KOPT-K1 (cell line): ENCODE results near the gene RPS27L.
A peak's percentile ranks its signal among the peaks of the same experiment; 100 is the strongest.

Experiments
- H3K27ac ChIP-seq: fragments of 200-600 bp; sonication (generic); 2 replicates; pipeline ENCODE4 v1.5.1; 2016; ENCODE audit warnings: antibody characterized with exemption, mild to moderate bottlenecking, low read depth, low read length; ENCODE audit not compliant: poor library complexity, severe bottlenecking
- H3K36me3 ChIP-seq: fragments of 200-600 bp; sonication (generic); 2 replicates; pipeline ENCODE4 v1.5.1; 2017; ENCODE audit warnings: antibody characterized with exemption, mild to moderate bottlenecking, low read length, moderate library complexity; ENCODE audit not compliant: insufficient read depth
- H3K9me3 ChIP-seq: fragments of 200-600 bp; sonication (generic); 2 replicates; pipeline ENCODE4 v1.5.1; 2017; ENCODE audit warnings: antibody characterized with exemption, low read length, mild to moderate bottlenecking; ENCODE audit not compliant: insufficient read depth, poor library complexity, severe bottlenecking

The RPS27L gene

DNA sequence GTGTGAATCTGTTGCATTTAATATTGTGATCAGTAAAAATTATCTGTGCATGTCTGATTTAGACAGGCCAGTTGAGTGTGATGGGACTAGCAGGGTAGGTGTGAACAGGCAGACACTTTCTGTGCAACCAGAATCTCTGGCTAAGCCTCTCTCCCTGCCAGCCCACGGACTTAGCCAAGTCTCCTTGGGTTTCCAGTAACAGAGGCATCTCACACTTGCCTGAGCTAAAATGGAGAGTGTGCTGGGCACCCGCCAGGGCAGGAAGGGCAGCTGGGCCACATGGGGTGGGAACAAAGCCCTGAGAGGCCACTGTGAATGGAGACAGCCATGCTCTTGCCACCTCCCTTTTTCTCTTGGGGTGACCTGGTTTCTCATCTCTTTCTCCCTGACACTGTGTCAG lies 12.5 kb upstream of the RPS27L start:
- Histone ChIP-seq H3K36me3 (no peaks in the 10 kb centered on the region), H3K27ac (no peak overlapping the region)

DNA sequence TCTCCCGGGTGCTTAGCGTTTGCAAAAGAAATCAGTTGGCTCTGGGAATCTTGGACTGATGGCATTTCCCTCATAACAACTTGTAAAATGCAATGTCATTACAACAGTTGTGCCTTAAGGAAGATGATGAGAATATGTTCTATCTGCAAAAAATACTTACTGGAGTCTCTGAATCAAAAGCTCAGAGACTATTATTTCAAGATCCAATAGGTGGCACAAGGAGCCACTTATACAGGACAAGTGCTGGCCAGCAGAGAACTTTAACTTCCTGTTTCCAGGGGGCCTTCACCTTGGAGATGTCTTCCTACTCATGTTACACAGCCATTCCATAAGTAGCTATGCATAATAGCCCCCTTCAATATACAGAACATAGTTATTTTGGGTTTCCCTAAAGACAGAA lies 8.9 kb upstream of the RPS27L start:
- H3K9me3 ChIP-seq = no peaks in the 10 kb centered on the region
- no peaks in the 10 kb centered on the region for H3K36me3 ChIP-seq
- no peak overlapping the region for H3K27ac ChIP-seq

More for the DNA sequence above, 12.5 kb upstream of the RPS27L start:
- no peaks in the 10 kb centered on the region for H3K9me3 ChIP-seq

DNA sequence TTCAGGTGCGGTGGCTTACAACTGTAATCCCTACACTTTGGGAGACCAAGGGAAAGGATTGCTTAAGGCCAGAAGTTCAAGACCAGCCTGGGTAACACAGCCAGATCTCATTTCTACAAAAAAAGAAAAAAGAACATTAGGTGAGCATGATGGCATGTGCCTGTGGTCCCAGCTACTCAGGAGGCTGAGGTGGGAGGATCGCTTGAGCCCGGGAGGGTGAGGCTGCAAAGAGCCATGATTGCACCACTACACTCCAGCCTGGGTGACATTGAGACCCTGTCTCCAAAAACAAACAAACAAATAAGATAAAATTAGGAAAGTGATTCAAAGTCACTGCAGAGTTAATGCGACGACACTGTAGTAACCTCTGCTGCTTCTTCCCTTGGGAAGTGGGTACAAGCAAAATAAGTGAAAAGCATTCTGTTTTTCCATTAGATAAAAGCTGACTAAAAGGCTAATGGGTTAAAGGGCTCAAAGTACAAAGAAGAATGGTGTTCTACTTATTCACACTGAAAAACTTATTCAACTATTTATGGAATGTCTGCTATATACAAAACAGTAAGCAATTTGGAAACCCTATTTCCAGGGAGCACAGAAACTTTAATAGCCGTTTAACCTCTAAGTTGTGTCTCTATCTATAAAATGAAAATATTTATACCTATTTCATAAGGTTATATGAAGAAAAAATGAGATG lies 8.0 kb upstream of the RPS27L start:
- Histone ChIP-seq H3K27ac (no peak overlapping the region), H3K36me3 (no peaks in the 10 kb centered on the region), H3K9me3 (no peaks in the 10 kb centered on the region)

DNA sequence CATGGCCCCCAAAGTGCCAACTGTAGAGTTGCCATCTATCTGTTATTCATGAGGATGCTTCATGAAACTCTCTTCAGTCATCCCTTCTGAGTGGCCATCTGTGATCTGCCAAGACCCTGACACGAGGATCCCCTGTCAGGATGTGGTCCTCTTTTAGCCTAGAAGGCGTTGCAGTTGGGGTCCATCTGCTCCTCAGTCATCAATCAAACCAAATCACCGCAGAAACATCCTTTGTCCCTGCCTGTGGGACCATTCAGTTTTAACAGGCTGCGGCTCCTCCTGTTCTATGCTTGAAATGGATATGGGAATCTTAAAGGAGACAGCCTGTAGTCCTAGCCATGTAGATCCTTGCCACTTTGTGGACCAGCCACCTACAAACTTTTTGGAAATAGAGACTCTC lies 5.9 kb upstream of the RPS27L start:
- H3K36me3 ChIP-seq = no peaks in the 10 kb centered on the region

DNA sequence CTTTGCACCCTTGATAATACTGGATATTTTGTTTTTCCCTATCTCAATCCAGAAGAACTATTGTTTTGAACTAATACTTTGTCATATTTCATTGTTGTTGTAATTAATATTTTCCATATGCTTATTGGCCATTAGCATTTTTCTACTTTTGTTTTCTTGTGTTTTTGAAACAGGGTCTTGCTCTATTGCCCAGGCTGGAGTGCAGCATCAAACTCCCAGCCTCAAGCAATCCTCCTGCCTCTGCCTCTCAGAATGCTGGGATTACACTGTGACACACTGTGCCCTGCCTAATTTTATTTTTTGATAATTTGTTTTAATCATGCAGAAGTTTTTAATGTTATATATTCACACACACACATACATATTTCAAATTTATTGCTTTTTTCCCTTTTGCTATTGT lies 3.4 kb upstream of the RPS27L start:
- H3K27ac ChIP-seq = no peak overlapping the region
- no peaks in the 10 kb centered on the region for H3K9me3 ChIP-seq
- H3K36me3 ChIP-seq = no peaks in the 10 kb centered on the region

More for the DNA sequence above, 5.9 kb upstream of the RPS27L start:
- H3K9me3 ChIP-seq = no peaks in the 10 kb centered on the region
- H3K27ac ChIP-seq = no peak overlapping the region

DNA sequence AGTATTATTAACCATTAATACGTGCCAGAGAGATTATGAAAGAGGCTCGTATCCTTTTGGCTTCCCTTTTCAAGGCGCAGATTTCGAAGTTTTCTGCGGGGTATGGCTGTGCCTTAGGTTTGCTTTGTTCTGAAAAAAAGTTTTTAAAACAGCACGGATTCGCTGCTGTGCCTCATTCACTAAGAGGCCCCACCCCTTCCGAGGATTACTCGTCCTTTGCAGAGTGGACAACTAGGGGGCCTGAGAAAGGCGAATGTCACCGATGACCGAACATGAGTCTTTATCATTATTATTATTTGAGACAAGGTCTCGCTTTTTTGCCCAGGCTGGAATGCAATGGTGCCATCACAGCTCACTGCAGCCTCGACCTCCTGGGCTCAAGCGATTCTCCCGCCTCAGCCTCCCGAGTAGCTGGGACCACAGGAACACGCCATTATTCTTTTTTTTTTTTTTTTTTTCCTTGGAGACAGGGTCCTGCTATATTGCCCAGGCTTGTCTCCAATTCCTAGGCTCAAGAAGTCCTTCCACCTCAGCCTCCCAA lies 684 bp upstream of the RPS27L start:
- Histone ChIP-seq H3K27ac (peak overlapping the region; percentile 66), H3K36me3 (peaks cover 5% of the 10 kb centered on the region; the same call in 1 of the 2 replicates), H3K9me3 (no peaks in the 10 kb centered on the region)

DNA sequence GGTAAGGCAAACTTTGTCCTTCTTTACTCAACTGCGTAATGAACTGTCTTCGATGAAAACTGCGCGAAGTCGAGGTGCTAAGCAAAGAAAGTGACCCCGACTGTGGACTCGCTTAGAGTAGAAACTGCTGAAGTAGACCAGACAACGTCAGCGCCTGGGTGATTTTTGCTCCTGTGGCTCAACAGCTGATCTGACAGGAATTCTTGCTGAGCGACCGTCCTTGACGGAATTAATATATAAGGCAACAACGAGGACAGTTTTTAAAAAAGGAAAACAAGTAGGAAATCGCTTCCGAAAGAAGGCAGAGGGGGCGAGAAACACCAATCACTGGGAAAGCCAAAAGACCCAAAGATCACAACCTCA lies 541 bp downstream of the RPS27L start:
- Histone ChIP-seq H3K27ac (peak overlapping the region; percentile 66), H3K36me3 (peaks cover 15% of the 10 kb centered on the region; the same call in 1 of the 2 replicates), H3K9me3 (no peaks in the 10 kb centered on the region)

DNA sequence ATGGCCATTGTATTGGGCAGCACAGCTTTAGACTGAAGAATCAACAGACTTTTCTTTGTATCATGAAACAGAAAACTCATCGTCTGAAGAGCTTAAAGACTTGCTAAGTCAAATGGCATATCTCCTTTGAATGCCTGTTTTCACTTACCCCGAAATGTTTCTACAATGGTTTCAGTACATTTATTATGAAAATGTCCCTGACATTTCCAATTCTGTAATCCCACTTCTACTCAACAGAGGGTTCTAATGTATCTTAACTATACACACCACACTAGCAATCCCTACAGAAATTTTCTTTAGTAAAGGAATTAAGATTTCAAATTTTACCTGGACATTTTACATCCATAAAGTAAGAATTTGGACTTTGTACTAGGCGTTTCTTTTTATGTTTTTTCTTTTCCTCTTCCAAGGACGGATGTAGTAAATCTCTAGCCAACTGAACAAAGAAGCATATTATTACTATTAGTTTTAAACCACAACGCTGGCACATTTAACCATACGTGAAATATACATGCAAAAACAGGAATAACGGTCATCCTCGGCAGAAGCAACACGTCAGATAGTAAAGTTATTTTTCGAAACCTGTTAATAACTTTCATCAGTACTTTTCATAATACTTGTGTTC lies 1.1 kb downstream of the RPS27L start:
- peak overlapping the region; percentile 66 for H3K27ac ChIP-seq

DNA sequence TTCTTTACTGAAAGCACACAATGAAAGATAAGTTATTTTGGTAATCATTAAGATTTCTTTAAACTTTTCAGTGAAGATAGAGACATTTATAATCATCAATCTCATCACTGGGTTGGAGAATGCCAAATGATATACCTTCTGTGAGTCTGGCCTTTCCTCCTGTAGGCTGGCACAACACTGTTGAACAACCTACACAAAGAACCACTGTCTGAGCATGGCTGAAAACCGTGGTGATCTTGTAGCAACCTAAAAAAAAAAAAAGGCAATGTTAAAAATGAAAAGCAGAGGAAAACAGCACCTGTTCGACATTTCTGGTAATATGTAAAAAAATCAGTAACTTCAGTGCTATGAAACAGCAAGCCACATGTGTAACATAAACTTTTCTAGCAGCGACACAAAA lies 1.8 kb downstream of the RPS27L start:
- Histone ChIP-seq H3K36me3 (peaks cover 17% of the 10 kb centered on the region; the same call in 1 of the 2 replicates), H3K27ac (no peak overlapping the region), H3K9me3 (no peaks in the 10 kb centered on the region)

More for the DNA sequence above, 1.1 kb downstream of the RPS27L start:
- Histone ChIP-seq H3K36me3 (peaks cover 17% of the 10 kb centered on the region; the same call in 1 of the 2 replicates), H3K9me3 (no peaks in the 10 kb centered on the region)

DNA sequence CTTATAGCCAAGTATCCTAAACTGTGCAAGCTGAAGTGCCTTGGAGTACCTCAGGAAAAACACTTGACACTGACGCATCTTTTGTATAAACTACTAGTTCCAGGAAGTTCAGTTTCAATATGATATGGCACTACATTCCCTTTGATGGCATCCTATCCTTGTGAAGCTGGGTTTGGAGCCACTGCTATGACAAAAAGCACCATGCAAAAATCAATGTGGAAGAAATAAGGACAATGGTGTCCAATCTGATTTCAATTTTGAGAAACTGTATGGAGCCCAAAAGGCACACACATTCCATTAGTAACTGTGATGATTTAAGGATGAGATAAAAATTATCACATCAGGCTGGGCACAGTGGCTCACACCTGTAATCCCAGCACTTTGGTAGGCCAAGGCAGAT lies 5.6 kb downstream of the RPS27L start:
- Histone ChIP-seq H3K27ac (no peak overlapping the region), H3K9me3 (no peaks in the 10 kb centered on the region), H3K36me3 (peaks cover 17% of the 10 kb centered on the region; the same call in 1 of the 2 replicates)

DNA sequence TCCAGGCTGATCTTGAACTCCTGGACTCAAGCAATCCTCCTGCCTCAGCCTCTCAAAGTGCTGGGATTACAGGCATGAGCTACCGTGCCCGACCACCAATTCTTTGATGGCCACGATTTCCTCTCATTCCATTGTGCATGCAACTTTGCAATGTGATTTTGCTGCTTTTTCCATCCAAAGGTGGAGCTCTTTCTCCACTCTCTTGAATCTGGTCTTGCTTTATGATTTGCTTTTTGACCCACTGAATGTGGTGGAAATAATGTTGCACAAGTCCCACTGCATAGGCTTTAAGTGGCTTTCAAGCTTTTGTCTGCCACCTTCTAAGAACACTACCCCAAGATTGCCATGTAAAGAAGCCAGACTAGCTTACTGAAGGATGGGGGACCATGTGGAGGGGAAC lies 10.6 kb downstream of the RPS27L start:
- no peak overlapping the region for H3K27ac ChIP-seq
- H3K9me3 ChIP-seq = no peaks in the 10 kb centered on the region
- H3K36me3 ChIP-seq = peaks cover 2% of the 10 kb centered on the region; the same call in 1 of the 2 replicates

DNA sequence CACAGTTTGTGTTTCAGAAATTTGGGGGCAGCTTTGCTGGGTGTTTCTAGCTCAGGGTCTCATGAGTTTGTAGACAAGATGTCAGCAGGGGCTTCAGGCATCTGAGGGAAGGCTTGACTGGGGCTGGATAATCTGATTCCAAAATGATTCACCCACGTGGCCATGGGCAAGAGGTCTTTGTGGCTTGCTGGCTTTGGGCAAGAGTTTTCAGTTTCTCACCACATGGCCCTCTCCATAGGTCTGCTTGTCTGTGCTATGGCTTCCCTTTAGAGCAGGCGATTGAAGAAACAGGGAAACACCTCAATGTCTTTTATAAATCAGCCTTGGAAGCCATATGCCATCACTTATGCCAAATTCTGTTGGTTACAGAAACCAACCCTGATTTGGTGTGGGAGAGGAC lies 11.9 kb downstream of the RPS27L start:
- H3K27ac ChIP-seq = no peak overlapping the region
- no peaks in the 10 kb centered on the region for H3K36me3 ChIP-seq
- no peaks in the 10 kb centered on the region for H3K9me3 ChIP-seq

DNA sequence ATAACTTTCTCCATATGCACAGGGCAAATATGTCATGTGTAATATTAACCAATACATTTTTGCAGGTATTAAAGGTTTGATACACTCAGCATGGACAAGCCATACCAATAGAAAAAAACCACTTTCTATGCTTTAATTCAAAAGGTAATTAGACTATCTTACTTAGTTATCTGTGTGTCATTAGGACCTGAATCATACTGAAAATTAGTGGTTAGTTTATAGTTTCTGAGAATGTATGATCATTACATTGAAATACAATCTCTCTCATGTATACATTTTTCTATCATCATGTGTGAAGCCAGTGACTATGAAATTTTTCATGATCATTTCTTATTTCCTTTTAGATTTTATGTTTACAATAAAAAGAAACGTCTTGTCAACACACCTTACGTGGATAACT lies 16.3 kb downstream of the RPS27L start:
- Histone ChIP-seq H3K9me3 (no peaks in the 10 kb centered on the region), H3K27ac (no peak overlapping the region), H3K36me3 (no peaks in the 10 kb centered on the region)

DNA sequence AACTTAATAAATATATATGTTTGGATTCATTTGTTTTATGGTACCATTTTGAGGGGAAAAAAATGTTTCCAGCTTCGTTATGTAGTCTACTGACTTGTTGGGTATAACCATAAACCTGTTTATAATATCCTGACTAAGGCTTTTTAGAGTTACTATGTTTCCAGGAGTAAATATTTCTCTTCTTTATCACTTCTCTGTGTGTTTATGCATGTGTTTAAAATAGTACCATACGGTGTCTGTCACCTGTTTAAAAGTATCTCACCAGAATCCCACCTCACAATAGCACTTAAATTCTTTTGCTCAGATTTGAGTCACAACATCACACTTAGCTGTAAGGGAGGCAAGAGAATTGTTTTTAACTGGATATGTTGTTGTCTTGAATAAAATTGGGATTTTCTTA lies 20.5 kb downstream of the RPS27L start:
- H3K27ac ChIP-seq = no peak overlapping the region
- H3K36me3 ChIP-seq = no peaks in the 10 kb centered on the region
- no peaks in the 10 kb centered on the region for H3K9me3 ChIP-seq

DNA sequence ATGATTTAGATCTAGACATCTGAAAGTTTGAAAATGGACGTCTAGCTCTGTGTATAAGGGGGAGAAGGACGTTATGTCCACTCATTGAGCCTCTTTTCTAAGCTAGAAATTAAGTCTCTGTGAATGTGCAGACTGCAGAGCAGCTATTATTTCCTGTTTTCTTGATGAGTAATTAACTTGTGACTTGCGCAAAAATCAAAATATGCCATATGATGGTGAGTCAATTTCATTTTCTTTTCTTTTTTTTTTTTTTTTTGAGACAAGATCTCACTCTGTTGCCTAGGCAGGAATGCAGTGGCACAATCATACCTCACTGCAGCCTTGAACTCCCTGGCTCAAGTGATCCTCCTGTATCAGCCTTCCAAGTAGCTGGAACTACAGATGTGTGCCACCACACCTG lies 21.5 kb downstream of the RPS27L start:
- Histone ChIP-seq H3K36me3 (no peaks in the 10 kb centered on the region), H3K27ac (no peak overlapping the region), H3K9me3 (no peaks in the 10 kb centered on the region)

DNA sequence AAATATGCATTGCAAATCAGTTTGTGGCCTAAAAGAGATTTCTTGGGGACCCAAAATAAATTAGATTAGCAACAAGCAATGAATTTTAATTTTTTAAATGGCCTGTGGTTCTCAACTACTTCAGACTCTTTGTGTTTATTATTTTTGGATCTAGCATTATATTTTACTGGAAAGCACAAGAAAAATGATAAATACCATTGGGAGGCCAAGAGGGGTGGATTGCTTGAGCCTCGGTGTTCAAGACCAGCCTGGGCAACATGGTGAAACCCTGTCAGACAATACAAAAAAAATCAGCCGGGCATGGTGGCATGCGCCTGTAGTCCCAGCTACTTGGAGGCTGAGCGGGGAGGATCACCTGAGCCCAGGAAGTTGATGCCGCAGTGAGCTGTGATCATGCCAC lies 22.0 kb downstream of the RPS27L start:
- Histone ChIP-seq H3K27ac (no peak overlapping the region), H3K36me3 (no peaks in the 10 kb centered on the region), H3K9me3 (no peaks in the 10 kb centered on the region)
